ENCODE measurements around the gene MYO1F. TPM values are rescaled to one million over a fixed set of nuclear protein-coding genes. Genes with fewer than 3 reads are reported as not detected.
A peak's percentile ranks its signal among the peaks of the same experiment; 100 is the strongest.

MYO1F gene
- total and polyA plus RNA-seq, 2 donors (not counting 1 experiment from before 2014, with no cell fraction given) = 76.3 to 126 TPM

DNA sequence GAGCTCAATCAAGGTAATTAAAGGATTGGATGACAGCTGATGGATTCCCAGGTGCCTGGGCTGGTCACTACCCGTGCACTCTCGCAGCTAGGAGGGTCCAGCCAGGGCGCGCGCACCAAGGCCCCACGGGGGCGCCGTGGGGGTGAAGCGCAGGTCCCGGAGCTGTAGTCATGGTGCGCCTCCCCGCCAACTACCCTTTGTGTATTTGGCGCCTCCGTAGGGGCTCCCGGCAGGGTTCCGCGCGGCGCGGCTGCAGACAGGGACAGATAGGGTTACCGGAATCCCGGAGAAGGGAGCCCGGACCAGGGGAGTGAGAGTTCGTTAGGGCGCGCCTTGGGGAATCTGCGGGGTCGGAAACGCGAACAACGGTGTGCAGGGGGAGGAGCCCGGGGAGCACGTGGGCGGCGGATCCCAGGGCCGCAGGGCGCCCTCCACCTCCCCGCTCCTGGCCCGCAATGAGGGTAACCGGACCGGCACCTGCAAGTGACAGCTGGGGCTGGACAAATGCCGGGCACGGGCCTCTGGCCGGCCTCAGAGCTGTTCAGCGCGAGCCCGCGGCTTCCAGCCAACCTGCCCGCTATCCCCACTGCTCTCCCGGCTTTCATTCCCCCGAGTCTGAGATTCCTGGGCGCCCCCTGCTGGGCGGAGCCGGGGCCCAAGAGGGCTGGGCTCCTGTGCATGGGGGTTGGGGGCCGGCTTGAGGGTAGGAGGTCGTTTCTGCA, 71.4 kb downstream of the MYO1F start:
- under 1% methylated on average over 55 of the region's 56 CpGs for WGBS (ENCODE audit: insufficient coverage)
- POLR2A ChIA-PET = interaction anchor here (0.5 to 1.3 kb wide), 6 partner anchors 8 to 153 kb away, joined by 3 to 7 read pairs (median 3); partner anchors contain the start of genes MARCHF2 and ZNF414
- Mint-ChIP-seq H3K9me3 (ENCODE audit: insufficient read depth) (no peaks in the 10 kb centered on the region), H3K4me3 (peak overlapping the region; percentile 93), H3K27me3 (no peaks in the 10 kb centered on the region), H3K4me1 (peaks cover 9% of the 10 kb centered on the region), H3K27ac (peak overlapping the region; percentile 68)
- Histone ChIP-seq H3K4me2 (replicated peaks; ENCODE audit: low read depth, low read length, poor library complexity, severe bottlenecking) (peak overlapping the region; percentile 98), H3K36me3 (replicated peaks in 1 of 2; ENCODE audit: control extremely low read depth in 1 of 2, control insufficient read depth in 1 of 2, extremely low read depth in 1 of 2, insufficient read depth in 2 of 2, low read length in 1 of 2) (no peaks in the 10 kb centered on the region), H3K27ac (ENCODE audit: low read length in 2 of 2) (no peak overlapping the region), H2AFZ (ENCODE audit: insufficient read depth, low read depth, low read length, poor library complexity, severe bottlenecking) (peak overlapping the region; percentile 88), H3K79me2 (ENCODE audit: control insufficient read depth, insufficient read depth, low read length) (no peaks in the 10 kb centered on the region), H3K9ac (ENCODE audit: low read length) (peak overlapping the region; percentile 71), H3K9me3 (ENCODE audit: control extremely low read depth in 1 of 3, control insufficient read depth in 2 of 3, insufficient read depth in 1 of 3, low read length in 2 of 3) (no peaks in the 10 kb centered on the region), H3K4me3 (ENCODE audit: control extremely low read depth in 1 of 5, extremely low read depth in 1 of 5, insufficient read depth in 1 of 5, low read depth in 2 of 5, low read length in 4 of 5) (peak overlapping the region in 4 of 5 experiments; percentile 64 to 72 (median 68)), H3K4me1 (ENCODE audit: control insufficient read depth in 2 of 2, insufficient read depth in 2 of 2, low read length in 2 of 2) (peaks cover 0 to 24% of the 10 kb centered on the region in 2 donors), H3K27me3 (replicated peaks in 1 of 4; ENCODE audit: control extremely low read depth in 1 of 4, control insufficient read depth in 3 of 4, insufficient read depth in 4 of 4, low read length in 3 of 4) (peaks cover 0 to 10% (median 2%) of the 10 kb centered on the region in 4 experiments), H4K20me1 (ENCODE audit: control insufficient read depth, insufficient read depth, low read length, poor library complexity, severe bottlenecking) (no peaks in the 10 kb centered on the region)
- ATAC-seq (ENCODE audit: low read depth) (peak; percentile 78), DNase-seq (peak; percentile 82)
- intact Hi-C loops (cut with micrococcal nuclease) = loop anchor here (1.0 kb wide), 2 partner anchors 7 to 152 kb away; no protein-coding TSS in a partner anchor
- TF ChIP-seq, protein P1, sequence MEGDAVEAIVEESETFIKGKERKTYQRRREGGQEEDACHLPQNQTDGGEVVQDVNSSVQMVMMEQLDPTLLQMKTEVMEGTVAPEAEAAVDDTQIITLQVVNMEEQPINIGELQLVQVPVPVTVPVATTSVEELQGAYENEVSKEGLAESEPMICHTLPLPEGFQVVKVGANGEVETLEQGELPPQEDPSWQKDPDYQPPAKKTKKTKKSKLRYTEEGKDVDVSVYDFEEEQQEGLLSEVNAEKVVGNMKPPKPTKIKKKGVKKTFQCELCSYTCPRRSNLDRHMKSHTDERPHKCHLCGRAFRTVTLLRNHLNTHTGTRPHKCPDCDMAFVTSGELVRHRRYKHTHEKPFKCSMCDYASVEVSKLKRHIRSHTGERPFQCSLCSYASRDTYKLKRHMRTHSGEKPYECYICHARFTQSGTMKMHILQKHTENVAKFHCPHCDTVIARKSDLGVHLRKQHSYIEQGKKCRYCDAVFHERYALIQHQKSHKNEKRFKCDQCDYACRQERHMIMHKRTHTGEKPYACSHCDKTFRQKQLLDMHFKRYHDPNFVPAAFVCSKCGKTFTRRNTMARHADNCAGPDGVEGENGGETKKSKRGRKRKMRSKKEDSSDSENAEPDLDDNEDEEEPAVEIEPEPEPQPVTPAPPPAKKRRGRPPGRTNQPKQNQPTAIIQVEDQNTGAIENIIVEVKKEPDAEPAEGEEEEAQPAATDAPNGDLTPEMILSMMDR (IDR thresholded peaks at IDR 0.05) = peak; percentile 73
- no peak for TF ChIP-seq EZH2 (IDR thresholded peaks at IDR 0.05; ENCODE audit: borderline replicate concordance, insufficient read depth, low read depth, low read length, poor library complexity, severe bottlenecking)
- CTCF ChIA-PET = interaction anchor here (0.5 to 3.8 kb wide), 17 partner anchors 11 to 455 kb away, joined by 3 to 38 read pairs (median 4); partner anchors contain the start of genes HNRNPM, MARCHF2, MYO1F and NDUFA7

DNA sequence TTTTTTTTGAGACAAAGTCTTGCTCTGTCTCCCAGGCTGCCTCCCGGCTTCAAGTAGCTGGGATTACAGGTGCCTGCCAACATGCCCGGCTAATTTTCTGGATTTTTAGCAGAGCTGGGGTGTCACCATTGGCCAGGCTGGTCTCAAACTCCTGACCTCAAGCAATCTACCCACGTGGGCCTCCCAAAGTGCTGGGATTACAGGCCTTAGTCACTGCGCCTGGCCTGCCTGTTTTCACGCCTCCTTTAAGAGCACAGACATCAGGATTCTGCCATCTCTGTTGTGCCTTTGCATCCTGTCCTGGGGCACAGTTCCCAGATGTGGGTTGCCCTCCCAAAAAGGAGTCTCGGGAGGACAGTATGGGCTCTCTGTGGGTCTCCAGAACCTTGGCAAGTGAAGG, 72.3 kb downstream of the MYO1F start:
- Histone ChIP-seq H3K4me2 (replicated peaks; ENCODE audit: low read depth, low read length, poor library complexity, severe bottlenecking) (peak overlapping the region; percentile 98), H3K27ac (ENCODE audit: low read length in 2 of 2) (no peak overlapping the region), H3K27me3 (replicated peaks in 1 of 4; ENCODE audit: control extremely low read depth in 1 of 4, control insufficient read depth in 3 of 4, insufficient read depth in 4 of 4, low read length in 3 of 4) (peaks cover 0 to 10% (median 2%) of the 10 kb centered on the region in 4 experiments), H2AFZ (ENCODE audit: insufficient read depth, low read depth, low read length, poor library complexity, severe bottlenecking) (no peak overlapping the region), H4K20me1 (ENCODE audit: control insufficient read depth, insufficient read depth, low read length, poor library complexity, severe bottlenecking) (no peaks in the 10 kb centered on the region), H3K79me2 (ENCODE audit: control insufficient read depth, insufficient read depth, low read length) (no peaks in the 10 kb centered on the region), H3K9ac (ENCODE audit: low read length) (no peak overlapping the region), H3K4me3 (ENCODE audit: control extremely low read depth in 1 of 5, extremely low read depth in 1 of 5, insufficient read depth in 1 of 5, low read depth in 2 of 5, low read length in 4 of 5) (no peak overlapping the region), H3K4me1 (ENCODE audit: control insufficient read depth in 2 of 2, insufficient read depth in 2 of 2, low read length in 2 of 2) (peaks cover 0 to 24% of the 10 kb centered on the region in 2 donors), H3K36me3 (replicated peaks in 1 of 2; ENCODE audit: control extremely low read depth in 1 of 2, control insufficient read depth in 1 of 2, extremely low read depth in 1 of 2, insufficient read depth in 2 of 2, low read length in 1 of 2) (no peaks in the 10 kb centered on the region), H3K9me3 (ENCODE audit: control extremely low read depth in 1 of 3, control insufficient read depth in 2 of 3, insufficient read depth in 1 of 3, low read length in 2 of 3) (no peaks in the 10 kb centered on the region)
- POLR2A ChIA-PET = interaction anchor here (0.5 kb wide), 1 partner anchor 9 kb away, joined by 4 read pairs; no protein-coding TSS in a partner anchor
- H3K4me3 Mint-ChIP-seq = peak overlapping the region; percentile 56
- H3K9me3 Mint-ChIP-seq (ENCODE audit: insufficient read depth) = no peaks in the 10 kb centered on the region
- DNase-seq (no peak), ATAC-seq (ENCODE audit: low read depth) (no peak)
- intact Hi-C loops (cut with micrococcal nuclease) = loop anchor here (1.0 kb wide), 1 partner anchor 8 kb away; no protein-coding TSS in a partner anchor
- no peaks in the 10 kb centered on the region for H3K27me3 Mint-ChIP-seq
- TF ChIP-seq, protein P1 (IDR thresholded peaks at IDR 0.05) = no peak
- TF ChIP-seq EZH2 (IDR thresholded peaks at IDR 0.05; ENCODE audit: borderline replicate concordance, insufficient read depth, low read depth, low read length, poor library complexity, severe bottlenecking) = no peak
- CTCF ChIA-PET = interaction anchor here (0.7 to 3.8 kb wide), 14 partner anchors 10 to 184 kb away, joined by 3 to 38 read pairs (median 4); partner anchors contain the start of genes MARCHF2, MYO1F, NDUFA7 and RPS28
- H3K4me1 Mint-ChIP-seq = peaks cover 9% of the 10 kb centered on the region
- WGBS (ENCODE audit: insufficient coverage) = 96% methylated on average over 6 of the region's 6 CpGs
- no peak overlapping the region for H3K27ac Mint-ChIP-seq

All from B cell (primary cell).